GM18868 (cell line): Measurements from ENCODE around the gene TIMP2.
A peak's percentile ranks its signal among the peaks of the same experiment; 100 is the strongest.
"Not testable (repeated sequence)": the region's sequence is repeated elsewhere in the genome, so short reads cannot be mapped to it uniquely, and the experiment has no call there.

Source experiments
- ATAC-seq: cut with Tn5 transposase; IDR thresholded peaks from one replicate; pipeline ENCODE4 v1.9.1; 2021; ENCODE audit warnings: mild to moderate bottlenecking, moderate library complexity; ENCODE audit not compliant: unreplicated experiment

Gene TIMP2

DNA sequence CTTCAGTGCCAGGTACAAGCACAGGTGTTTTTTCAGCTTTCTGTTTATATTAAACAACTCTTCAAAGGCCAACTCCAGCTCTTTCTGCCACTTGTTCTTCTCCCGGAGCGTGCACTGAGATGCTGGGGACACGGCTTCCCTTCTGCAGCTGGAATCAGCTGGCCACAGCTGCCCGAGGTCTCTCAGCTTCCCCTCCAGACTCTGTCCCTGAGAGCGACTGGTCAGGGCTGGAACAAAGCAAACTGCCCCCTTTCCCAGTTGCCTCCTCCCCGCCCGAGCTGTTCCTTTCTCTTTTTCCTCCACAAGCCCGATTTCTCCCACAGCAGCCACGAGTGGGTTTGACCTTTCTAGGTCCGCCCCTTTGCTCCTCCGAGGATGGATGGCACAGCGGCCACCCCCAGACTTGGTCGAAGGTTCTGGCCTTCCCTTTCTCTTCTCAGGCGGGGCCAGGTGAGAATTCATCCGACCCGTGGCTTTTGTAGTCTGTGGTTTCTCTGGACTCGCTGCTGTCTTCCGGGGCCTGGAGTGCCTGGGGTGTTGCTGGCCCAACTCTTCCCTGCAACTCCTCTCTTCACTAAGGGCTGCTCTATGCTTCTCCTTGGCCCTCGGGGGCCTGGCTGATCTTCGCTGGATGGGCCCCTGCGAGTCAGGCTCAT is 33.7 kb downstream of the TIMP2 start:
- no peak for ATAC-seq

DNA sequence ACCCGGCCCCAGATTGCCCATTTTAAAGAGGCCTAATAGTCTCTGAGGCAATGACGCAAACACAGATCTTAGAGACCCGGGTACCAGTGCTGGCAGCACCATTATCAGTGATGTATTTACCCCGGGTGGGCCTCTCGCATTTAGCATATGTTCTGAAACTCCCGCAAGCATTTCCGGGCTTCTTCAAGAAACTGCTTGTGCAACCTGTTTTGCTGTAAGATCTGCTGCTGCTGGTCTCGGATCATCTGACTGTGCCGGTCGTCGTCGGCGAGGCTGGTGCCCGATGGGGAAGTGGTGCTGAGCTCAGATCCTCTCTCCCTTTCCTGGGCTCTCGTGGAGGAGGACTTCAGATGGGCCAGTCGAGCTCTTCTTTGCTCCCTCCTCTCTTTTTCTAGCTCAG is 34.7 kb downstream of the TIMP2 start:
- ATAC-seq, result peak; percentile 37

DNA sequence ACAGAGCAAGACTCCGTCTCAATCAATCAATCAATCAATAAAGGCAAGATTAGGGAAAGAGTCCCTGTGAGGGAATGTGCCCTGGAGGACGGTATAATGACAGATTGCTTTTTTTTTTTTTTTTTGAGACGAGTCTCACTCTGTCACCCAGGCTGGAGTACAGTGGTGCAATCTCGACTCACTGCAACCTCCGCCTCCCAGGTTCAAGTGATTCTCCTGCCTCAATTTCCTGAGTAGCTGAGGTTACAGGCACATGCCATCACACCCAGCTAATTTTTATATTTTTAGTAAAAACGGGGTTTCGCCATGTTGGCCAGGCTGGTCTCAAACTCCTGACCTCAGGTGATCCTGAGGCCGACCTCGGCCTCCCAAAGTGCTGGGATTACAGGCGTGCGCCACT is 35.1 kb downstream of the TIMP2 start:
- not testable (repeated sequence) for ATAC-seq

- ATAC-seq, result peak; percentile 63
These were observed 35.7 kb downstream of the TIMP2 start for GRCh38 chr17:78889531-78889930.

- peak; percentile 8 for ATAC-seq
These were observed 36.2 kb downstream of the TIMP2 start for GRCh38 chr17:78888941-78889518.

GRCh38 chr17:78886954-78887353 is 38.2 kb downstream of the TIMP2 start:
- no peak for ATAC-seq

DNA sequence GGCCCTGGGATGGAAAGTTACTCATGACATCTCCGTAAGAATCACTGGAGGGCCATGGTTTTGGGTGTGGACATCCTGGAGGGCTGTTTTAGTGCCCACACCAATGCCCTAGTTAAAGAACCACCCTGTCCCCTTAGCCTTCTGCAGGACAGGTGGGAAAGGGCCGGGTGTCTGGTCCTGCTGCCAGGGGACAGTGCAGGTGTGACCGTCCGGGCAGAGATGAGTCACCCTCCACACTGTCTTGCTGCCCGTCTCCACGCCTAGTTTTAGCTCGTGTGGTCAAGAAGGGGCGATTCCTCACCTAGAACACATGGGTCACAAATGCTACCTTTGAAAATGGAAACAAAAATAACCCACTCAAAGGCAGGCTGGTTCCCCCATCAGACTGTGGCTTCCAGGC is 39.2 kb downstream of the TIMP2 start:
- ATAC-seq, result no peak

- no peak for ATAC-seq
These were observed 40.1 kb downstream of the TIMP2 start for GRCh38 chr17:78884876-78885667.

- ATAC-seq, result no peak
These were observed 40.9 kb downstream of the TIMP2 start for GRCh38 chr17:78884148-78884825.

GRCh38 chr17:78883533-78884131 is 41.6 kb downstream of the TIMP2 start:
- ATAC-seq, result no peak

GRCh38 chr17:78883089-78883532 is 42.1 kb downstream of the TIMP2 start:
- ATAC-seq, result no peak

DNA sequence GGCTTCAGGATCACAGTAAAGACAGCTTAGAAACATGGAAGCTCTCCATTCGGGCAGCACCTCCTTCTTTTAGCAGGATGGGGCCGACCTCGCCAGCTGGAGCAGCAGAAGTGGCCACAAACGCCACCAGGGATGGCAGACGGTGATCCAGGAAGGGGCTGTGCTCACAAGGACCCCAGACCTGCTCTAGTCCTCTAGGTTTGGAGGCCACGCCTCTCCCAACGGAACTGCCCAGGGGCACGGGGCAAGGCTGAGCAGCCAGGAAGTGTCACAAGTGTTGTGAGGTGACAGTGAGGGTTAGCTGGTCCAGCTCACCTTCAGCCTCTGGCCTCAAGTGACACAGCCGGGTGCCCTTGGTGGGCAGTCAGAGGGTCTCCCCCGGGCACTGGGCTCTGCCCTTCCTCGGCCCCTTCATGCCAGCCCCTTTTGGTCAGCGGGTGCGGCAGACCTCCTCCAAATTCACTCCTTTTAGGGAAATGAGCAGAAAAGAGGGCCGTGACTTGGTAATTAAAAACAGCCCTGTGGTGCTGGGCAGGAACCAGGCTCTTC is 42.6 kb downstream of the TIMP2 start:
- no peak for ATAC-seq

- no peak for ATAC-seq
These were observed 45.5 kb downstream of the TIMP2 start for GRCh38 chr17:78879635-78880186.

- ATAC-seq, result no peak
These were observed 46.2 kb downstream of the TIMP2 start for GRCh38 chr17:78878871-78879527.

- ATAC-seq, result no peak
These were observed 46.9 kb downstream of the TIMP2 start for GRCh38 chr17:78878261-78878660.

- not testable (repeated sequence) for ATAC-seq
These were observed 48.2 kb downstream of the TIMP2 start for GRCh38 chr17:78876954-78877517.

DNA sequence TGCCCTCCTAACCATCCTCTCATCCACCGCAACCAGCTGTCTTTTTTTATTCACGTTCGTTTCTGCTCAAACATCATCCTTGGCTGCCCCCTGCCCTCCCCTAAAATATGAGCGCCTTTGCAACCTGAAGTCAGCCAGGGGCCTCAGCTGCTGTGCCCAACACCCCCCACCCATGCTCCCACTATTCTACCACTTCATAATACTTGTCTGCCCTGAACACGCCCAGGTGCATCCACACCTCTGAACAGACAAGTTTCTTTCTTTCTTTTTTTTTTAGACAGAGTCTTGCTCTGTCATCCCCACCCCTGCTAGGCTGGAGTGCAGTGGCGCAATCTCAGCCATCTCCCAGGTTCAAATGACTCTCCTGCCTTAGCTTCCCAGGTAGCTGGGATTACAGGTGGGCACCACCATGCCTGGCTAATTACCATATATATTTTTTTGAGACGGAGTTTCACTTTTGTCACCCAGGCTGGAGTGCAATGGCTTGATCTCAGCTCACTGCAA is 49.0 kb downstream of the TIMP2 start:
- no peak for ATAC-seq

DNA sequence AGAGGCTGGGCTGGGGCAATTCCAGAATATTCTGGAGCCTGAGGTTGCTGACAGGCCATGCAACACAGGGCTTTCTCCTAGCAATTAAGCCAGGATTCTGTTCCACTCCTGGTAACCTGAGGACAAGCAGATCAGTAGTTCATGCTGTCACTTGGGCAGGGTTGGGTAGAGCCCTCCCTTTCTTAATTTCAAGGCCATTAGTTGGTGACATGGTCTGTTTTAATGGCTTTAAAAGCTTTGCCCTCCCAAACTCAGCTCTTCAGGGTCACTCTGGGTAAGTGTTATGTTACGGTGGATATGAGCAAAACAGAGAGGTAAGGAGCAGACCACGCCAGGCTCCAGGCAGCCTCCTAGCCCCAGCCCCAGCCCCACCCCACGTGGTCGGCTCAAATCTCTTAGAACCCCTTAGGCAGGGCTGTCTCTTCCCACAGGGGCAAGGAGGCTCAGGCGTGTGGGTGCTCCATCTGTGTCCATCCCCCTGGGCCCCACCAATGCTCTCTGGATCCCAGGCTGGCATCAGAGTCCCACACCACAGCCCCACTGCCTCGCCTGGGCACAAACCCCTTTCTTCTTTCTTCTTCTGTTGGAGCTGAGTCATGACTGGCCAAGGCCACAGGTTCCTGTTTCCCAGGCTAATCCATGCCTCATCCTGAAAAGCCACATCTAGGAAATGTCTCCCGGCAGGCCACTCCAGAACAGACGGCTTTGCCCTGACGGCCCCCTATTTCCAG is 49.7 kb downstream of the TIMP2 start:
- ATAC-seq, result no peak
